GM18951 (cell line): ENCODE data around the gene NDUFAF7.
"Not testable (repeated sequence)": the region's sequence is repeated elsewhere in the genome, so short reads cannot be mapped to it uniquely, and the experiment has no call there.

ENCODE experiments used
- POLR2A ChIP-seq: IDR thresholded peaks from 4 replicates; pipeline ENCODE4 v1.6.1; 2011; ENCODE audit warnings: mild to moderate bottlenecking; ENCODE audit not compliant: insufficient read length, insufficient read depth; ENCODE audit errors: extremely low read depth
- in situ Hi-C: fragments of 300-500 bp; cut with MboI; formaldehyde crosslinking; loops from one replicate; pipeline ENCODE4 v1.12.0; 2022; ENCODE audit warnings: low sequenced_read_pairs, mixed read lengths, inconsistent platforms; ENCODE audit not compliant: unreplicated experiment

The NDUFAF7 gene

DNA sequence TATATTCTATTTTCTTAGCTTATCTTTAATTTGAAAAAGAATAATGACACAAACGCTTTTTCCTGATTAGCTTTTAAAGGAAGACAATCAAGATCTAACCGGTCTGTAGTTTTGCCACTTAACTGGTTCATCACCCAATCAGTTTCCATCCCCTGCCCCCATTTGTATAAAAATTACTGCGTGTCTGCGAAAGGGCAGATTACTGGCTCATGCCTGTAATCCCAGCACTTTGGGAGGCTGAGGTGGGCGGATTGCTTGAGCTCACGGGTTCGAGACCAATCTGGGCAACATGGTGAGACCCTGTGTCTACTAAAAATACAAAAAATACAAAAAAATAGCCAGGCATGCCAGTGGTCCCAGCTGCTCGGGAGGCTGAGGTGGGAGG lies 32.8 kb upstream of the NDUFAF7 start:
- TF ChIP-seq POLR2A: no peak
- in situ Hi-C loops: loop anchor here (25.0 kb wide), 1 partner anchor 689 kb away; no protein-coding TSS in a partner anchor

DNA sequence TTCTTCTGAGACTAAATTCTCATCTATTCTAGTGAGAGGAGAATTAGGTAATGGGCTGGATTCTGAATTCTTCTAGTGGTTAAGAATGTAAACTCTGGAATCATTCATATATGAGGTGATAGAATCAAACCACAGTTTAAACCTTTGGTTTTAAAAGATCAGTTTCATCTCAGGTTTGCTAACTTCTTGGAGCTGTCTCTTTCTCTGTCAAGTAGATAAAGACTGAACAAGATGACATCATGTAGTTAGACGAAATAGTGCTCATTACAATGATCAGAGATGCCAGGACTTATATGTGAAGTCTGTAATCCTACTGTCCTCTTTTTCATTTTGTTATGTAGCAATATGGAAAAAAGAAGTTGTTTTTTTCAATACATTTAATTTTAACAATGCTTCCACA lies 30.2 kb upstream of the NDUFAF7 start:
- in situ Hi-C loops: no loop called here
- TF ChIP-seq POLR2A: no peak

- no peak for TF ChIP-seq POLR2A
- in situ Hi-C loops: no loop called here
Observed at GRCh38 chr2:37201766-37202165, 29.7 kb upstream of the NDUFAF7 start.

GRCh38 chr2:37203708-37204107 lies 27.8 kb upstream of the NDUFAF7 start:
- TF ChIP-seq POLR2A: no peak
- in situ Hi-C loops: no loop called here

DNA sequence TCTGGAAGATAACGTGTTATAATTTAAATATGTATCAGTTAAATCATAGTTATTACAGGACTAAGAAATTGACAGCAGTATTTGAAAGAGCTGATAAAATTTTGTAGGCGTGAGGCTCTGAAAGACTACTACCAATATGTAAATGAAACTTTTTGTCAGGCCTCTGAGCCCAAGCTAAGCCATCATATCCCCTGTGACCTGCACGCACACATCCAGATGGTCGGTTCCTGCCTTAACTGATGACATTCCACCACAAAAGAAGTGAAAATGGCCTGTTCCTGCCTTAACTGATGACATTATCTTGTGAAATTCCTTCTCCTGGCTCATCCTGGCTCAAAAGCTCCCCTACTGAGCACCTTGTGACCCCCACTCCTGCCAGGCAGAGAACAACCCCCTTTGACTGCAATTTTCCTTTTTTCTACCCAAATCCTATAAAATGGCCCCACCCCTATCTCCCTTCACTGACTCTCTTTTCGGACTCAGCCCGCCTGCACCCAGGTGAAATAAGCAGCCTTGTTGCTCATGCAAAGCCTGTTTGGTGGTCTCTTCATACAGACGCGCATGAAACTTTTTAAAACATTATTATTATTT lies 26.3 kb upstream of the NDUFAF7 start:
- in situ Hi-C loops: not testable (repeated sequence)

DNA sequence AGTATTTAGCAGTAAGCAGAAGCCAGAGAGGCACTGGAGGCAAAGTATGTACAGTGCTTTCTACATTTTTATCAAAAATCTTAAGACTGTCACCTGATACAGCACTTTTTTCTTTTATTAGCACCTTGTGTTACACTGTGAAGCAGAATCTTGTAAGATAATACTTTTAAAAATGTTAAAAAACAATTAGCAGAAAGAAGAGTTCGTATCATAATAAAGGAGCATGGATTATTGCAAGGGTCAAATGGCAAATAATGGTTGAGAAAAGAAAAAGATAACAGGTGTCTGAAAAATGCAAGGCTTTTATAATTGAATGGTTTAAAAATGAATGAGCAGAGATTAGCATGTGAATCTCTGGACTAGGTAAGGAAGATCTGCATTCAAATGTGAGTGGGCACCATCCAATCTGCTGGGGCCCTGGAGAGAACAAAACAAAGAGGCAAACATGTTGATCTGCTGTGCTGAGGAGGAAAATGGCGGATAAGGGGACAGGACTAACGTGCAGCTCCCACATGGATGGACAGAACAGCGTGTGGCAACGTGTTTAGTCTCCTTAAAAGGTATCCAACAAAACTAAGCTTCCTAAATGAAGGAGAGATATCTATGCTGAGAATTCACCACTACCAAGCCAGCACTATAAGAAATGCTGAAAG lies 25.6 kb upstream of the NDUFAF7 start:
- TF ChIP-seq POLR2A: no peak
- in situ Hi-C loops: no loop called here

- in situ Hi-C loops: not testable (repeated sequence)
Observed at GRCh38 chr2:37206760-37207159, 24.7 kb upstream of the NDUFAF7 start.

DNA sequence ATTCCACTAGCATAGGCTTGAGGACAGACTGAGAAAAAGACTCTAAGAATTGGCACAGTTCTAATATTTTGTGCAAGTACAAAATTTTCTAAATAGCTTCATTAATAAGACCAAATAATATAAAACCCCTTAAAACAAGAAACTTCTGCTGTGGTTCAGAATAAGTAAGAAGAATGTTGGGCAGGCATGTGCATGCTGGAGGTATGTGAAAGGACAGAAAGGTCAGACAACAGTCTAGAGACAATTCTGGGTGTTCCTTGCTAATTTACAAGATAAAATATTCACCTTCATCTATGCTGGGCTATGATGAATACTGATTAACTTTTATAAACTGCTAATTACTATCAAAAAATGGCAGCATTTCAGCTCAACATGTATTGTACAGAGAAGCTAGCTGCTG lies 20.2 kb upstream of the NDUFAF7 start:
- in situ Hi-C loops: no loop called here
- no peak for TF ChIP-seq POLR2A

DNA sequence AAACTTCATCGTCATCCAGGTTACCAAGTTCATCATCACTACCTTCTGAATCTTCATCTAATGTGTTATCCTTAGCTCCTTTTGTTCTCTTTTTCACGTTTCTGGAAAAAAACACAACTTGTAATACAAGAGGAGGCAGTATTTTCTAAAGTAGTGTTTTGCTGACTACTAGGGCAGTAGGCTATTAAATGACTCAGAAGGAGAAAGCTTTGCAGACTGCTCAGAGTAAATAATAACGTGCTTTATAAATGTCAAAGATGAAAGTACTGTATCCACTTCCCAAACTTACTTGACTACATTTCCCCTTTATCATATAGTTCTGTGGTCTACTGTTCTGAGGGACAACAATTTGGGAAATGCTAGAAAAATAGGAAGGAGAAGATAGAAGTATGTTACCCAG lies 19.5 kb upstream of the NDUFAF7 start:
- in situ Hi-C loops: no loop called here
- TF ChIP-seq POLR2A: no peak

DNA sequence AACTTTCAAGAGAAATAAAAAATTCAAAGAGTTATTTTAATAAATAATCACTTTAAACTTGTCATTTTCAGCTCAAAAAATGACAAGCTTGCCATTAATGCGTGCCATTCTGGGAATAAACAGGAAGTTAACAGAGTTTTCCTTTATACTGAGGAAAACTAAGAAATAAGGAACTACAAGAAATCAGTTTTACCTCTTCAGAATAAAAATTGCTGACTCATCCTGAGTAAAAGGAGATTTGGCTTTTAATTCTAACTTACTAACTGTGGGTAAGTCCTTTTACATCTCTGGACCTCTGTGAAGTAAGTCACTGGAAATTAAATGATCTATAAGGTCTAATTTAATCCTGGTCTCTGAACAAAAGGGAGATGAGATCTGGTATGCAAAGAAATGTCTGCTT lies 16.2 kb upstream of the NDUFAF7 start:
- in situ Hi-C loops: no loop called here

GRCh38 chr2:37219046-37219445 lies 12.4 kb upstream of the NDUFAF7 start:
- no peak for TF ChIP-seq POLR2A
- in situ Hi-C loops: no loop called here

More for the DNA sequence above, 16.2 kb upstream of the NDUFAF7 start:
- TF ChIP-seq POLR2A: no peak

GRCh38 chr2:37223131-37223530 lies 8.3 kb upstream of the NDUFAF7 start:
- in situ Hi-C loops: no loop called here
- no peak for TF ChIP-seq POLR2A

DNA sequence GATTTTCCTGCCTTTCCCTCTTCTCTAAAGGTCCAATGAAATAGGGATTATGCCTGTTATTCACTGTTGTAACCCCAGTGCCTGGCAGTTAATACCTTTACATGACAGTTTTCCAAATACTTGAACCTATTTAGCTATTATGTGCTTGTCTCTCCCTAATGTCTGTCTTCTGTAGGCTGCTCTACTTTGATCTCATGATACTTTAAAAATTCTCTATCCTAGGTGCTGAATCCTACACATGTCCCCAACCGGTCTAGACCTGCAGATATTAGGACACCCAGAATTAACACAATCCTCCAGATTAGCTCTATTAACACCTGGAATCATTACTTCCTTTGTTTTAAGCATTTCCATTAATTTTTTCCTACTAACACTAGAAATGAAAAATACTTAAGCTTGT lies 7.4 kb upstream of the NDUFAF7 start:
- no peak for TF ChIP-seq POLR2A
- in situ Hi-C loops: no loop called here

- in situ Hi-C loops: not testable (repeated sequence)
Observed at GRCh38 chr2:37225129-37225528, 6.3 kb upstream of the NDUFAF7 start.

DNA sequence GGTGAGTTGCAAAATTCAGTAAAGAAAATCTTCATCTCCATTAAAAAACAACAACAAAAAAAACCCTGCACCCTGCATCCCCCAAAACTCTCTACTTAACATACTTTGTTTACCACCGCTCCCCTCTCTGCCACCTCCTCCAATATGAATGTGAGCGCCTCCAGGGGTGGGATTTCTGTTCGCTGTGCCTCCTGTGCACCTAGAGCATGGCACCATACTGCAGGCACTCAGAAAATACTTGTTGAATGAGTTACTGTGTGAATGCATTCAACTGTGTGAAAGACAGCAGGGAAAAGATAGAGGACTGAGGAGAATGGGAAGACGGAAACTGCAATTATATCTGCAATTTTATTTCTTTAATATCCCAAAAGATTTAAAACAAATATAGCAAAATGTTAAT lies 4.6 kb upstream of the NDUFAF7 start:
- TF ChIP-seq POLR2A: no peak
- in situ Hi-C loops: no loop called here
